Measurements from ENCODE around the gene EIPR1.

EIPR1 gene

GRCh38 chr2:3305952-3306351, 71.7 kb downstream of the EIPR1 start:
- no peak for DNase-seq (ENCODE audit: low read depth, low spot score)

GRCh38 chr2:3305431-3305830, 72.2 kb downstream of the EIPR1 start:
- DNase-seq (ENCODE audit: low read depth, low spot score) = no peak

GRCh38 chr2:3303583-3304406, 73.8 kb downstream of the EIPR1 start:
- peak; percentile 41 for DNase-seq (ENCODE audit: low read depth, low spot score)

GRCh38 chr2:3302751-3303582, 74.7 kb downstream of the EIPR1 start:
- no peak for DNase-seq (ENCODE audit: low read depth, low spot score)

- DNase-seq (ENCODE audit: low read depth, low spot score) = no peak
Observed at GRCh38 chr2:3302421-3302750, 75.2 kb downstream of the EIPR1 start.

- DNase-seq (ENCODE audit: low read depth, low spot score) = no peak
Observed at GRCh38 chr2:3301001-3301400, 76.6 kb downstream of the EIPR1 start.

- DNase-seq (ENCODE audit: low read depth, low spot score) = no peak
Observed at GRCh38 chr2:3300224-3300995, 77.2 kb downstream of the EIPR1 start.

GRCh38 chr2:3299703-3300102, 77.9 kb downstream of the EIPR1 start:
- no peak for DNase-seq (ENCODE audit: low read depth, low spot score)

GRCh38 chr2:3299130-3299529, 78.5 kb downstream of the EIPR1 start:
- DNase-seq (ENCODE audit: low read depth, low spot score) = no peak

- DNase-seq (ENCODE audit: low read depth, low spot score) = no peak
Observed at GRCh38 chr2:3298191-3298590, 79.4 kb downstream of the EIPR1 start.

- DNase-seq (ENCODE audit: low read depth, low spot score) = no peak
Observed at GRCh38 chr2:3297523-3297922, 80.1 kb downstream of the EIPR1 start.

GRCh38 chr2:3296182-3296972, 81.2 kb downstream of the EIPR1 start:
- no peak for DNase-seq (ENCODE audit: low read depth, low spot score)

GRCh38 chr2:3294493-3294892, 83.1 kb downstream of the EIPR1 start:
- no peak for DNase-seq (ENCODE audit: low read depth, low spot score)

GRCh38 chr2:3294069-3294468, 83.5 kb downstream of the EIPR1 start:
- no peak for DNase-seq (ENCODE audit: low read depth, low spot score)

GRCh38 chr2:3293221-3293620, 84.4 kb downstream of the EIPR1 start:
- DNase-seq (ENCODE audit: low read depth, low spot score) = no peak

GRCh38 chr2:3292416-3292815, 85.2 kb downstream of the EIPR1 start:
- DNase-seq (ENCODE audit: low read depth, low spot score) = no peak

- no peak for DNase-seq (ENCODE audit: low read depth, low spot score)
Observed at GRCh38 chr2:3291750-3292149, 85.9 kb downstream of the EIPR1 start.

- DNase-seq (ENCODE audit: low read depth, low spot score) = no peak
Observed at GRCh38 chr2:3291113-3291512, 86.5 kb downstream of the EIPR1 start.

GRCh38 chr2:3290655-3291054, 87.0 kb downstream of the EIPR1 start:
- no peak for DNase-seq (ENCODE audit: low read depth, low spot score)

GRCh38 chr2:3289971-3290370, 87.6 kb downstream of the EIPR1 start:
- DNase-seq (ENCODE audit: low read depth, low spot score) = no peak

- DNase-seq (ENCODE audit: low read depth, low spot score) = no peak
Observed at GRCh38 chr2:3289526-3289925, 88.1 kb downstream of the EIPR1 start.

- no peak for DNase-seq (ENCODE audit: low read depth, low spot score)
Observed at GRCh38 chr2:3289171-3289515, 88.5 kb downstream of the EIPR1 start.

Data from activated naive CD8-positive, alpha-beta T cell treated with anti-CD3 and anti-CD28 coated beads, Interleukin-2, amount 50 U/mL, for 16 hours (primary cell).